Endothelial cell of umbilical vein (primary cell): ENCODE measurements around the gene IQCE. TPM values are rescaled to one million over a fixed set of nuclear protein-coding genes. Genes with fewer than 3 reads are reported as not detected.

Experiments
- BruUV-seq: library from RNA; stranded (reverse); fragments of 400-500 nt; replicated peaks from 2 replicates; lab custom pipeline; 2021; lab: Mats Ljungman, UMichigan
- CTCF ChIA-PET: fragments of 300-600, 350-600 bp; sonication (Branson Sonifier 250); formaldehyde crosslinking; loops from one replicate; lab custom pipeline; 2021; ENCODE audit warnings: antibody characterized with exemption, inconsistent platforms; lab: Charles Lee
- POLR2A ChIA-PET: fragments of 300-600, 350-600 bp; sonication (Branson Sonifier 250); formaldehyde crosslinking; loops from one replicate; lab custom pipeline; 2021; ENCODE audit warnings: antibody characterized with exemption, inconsistent platforms; lab: Charles Lee
- DNase-seq: peaks from one replicate; pipeline ENCODE4 v3.0.0-alpha.2; 2011; ENCODE audit warnings: low read depth, low spot score
- FAIRE-seq: peaks from 2 replicates; lab custom pipeline; 2011; peaks lifted over from hg19 to GRCh38; lab: Jason Lieb, UNC
- H2AFZ ChIP-seq: 2 replicates; pipeline ENCODE4 v1.6.0; 2012; ENCODE audit warnings: low read depth, low read length, control low read depth, inconsistent platforms
- H3K27ac ChIP-seq: 2 replicates; pipeline ENCODE4 v1.5.1; 2011; ENCODE audit warnings: low read depth, mild to moderate bottlenecking, control low read depth, low read length, moderate library complexity; ENCODE audit not compliant: insufficient read depth
- H3K27me3 ChIP-seq, 2 experiments: 2 replicates each; pipeline versions ENCODE4 v1.6.0 to v1.6.1; 2011; ENCODE audit warnings: low read length in 2 of 2, mixed read lengths in 1 of 2; ENCODE audit not compliant: control insufficient read depth in 2 of 2, insufficient read depth in 2 of 2
- H3K36me3 ChIP-seq, 2 experiments: 2 replicates in 1 of 2; 3 replicates in 1 of 2; pipeline ENCODE4 v1.5.1; 2011; ENCODE audit warnings: low read length in 2 of 2, mild to moderate bottlenecking in 1 of 2, moderate library complexity in 1 of 2; ENCODE audit not compliant: control insufficient read depth in 2 of 2, insufficient read depth in 2 of 2; ENCODE audit errors: extremely low read depth in 1 of 2
- H3K4me1 ChIP-seq: 3 replicates; pipeline ENCODE4 v1.5.1; 2011; ENCODE audit warnings: mild to moderate bottlenecking, low read length; ENCODE audit not compliant: control insufficient read depth, insufficient read depth; ENCODE audit errors: extremely low read depth
- H3K4me2 ChIP-seq: 2 replicates; pipeline ENCODE4 v1.6.1; 2011; ENCODE audit warnings: low read length, control low read depth, mixed read lengths; ENCODE audit not compliant: insufficient read depth
- H3K4me3 ChIP-seq, 3 experiments: fragments of 200-600 bp in 1 of 3; sonication (generic), shearing (Covaris generic) in 1 of 3; replicated peaks in 1 of 3; 2 replicates each; pipeline ENCODE4 v1.5.1; 2011 to 2016; ENCODE audit warnings: control low read depth in 3 of 3, low read length in 3 of 3, mild to moderate bottlenecking in 2 of 3, inconsistent platforms in 1 of 3, low read depth in 1 of 3, moderate library complexity in 1 of 3; ENCODE audit not compliant: insufficient read depth in 1 of 3
- H3K79me2 ChIP-seq: 2 replicates; pipeline ENCODE4 v1.6.0; 2012; ENCODE audit warnings: low read length, inconsistent platforms; ENCODE audit not compliant: control insufficient read depth, insufficient read depth
- H3K9ac ChIP-seq: replicated peaks from 2 replicates; pipeline ENCODE3; 2011; ENCODE audit warnings: low read length, control low read depth; ENCODE audit not compliant: insufficient read depth; ENCODE audit errors: extremely low read depth
- H3K9me1 ChIP-seq: replicated peaks from 3 replicates; pipeline ENCODE4 v1.6.0; 2011; ENCODE audit warnings: mild to moderate bottlenecking, low read length; ENCODE audit not compliant: control insufficient read depth, insufficient read depth; ENCODE audit errors: extremely low read depth
- H3K9me3 ChIP-seq: replicated peaks from 2 replicates; pipeline ENCODE4 v1.5.1; 2012; ENCODE audit warnings: low read length, inconsistent platforms; ENCODE audit not compliant: control insufficient read depth, insufficient read depth
- H4K20me1 ChIP-seq: replicated peaks from 2 replicates; pipeline ENCODE3; 2011; ENCODE audit warnings: mild to moderate bottlenecking, low read length; ENCODE audit not compliant: control insufficient read depth, insufficient read depth; ENCODE audit errors: extremely low read depth
- CTCF ChIP-seq, 2 donors: IDR thresholded peaks; 1 replicate in 1 of 2; 2 replicates in 1 of 2; pipeline ENCODE4 v1.5.1; 2011; ENCODE audit warnings: low read length in 2 of 2, mild to moderate bottlenecking in 2 of 2, moderate library complexity in 2 of 2, control low read depth in 1 of 2, inconsistent platforms in 1 of 2, low read depth in 1 of 2; ENCODE audit not compliant: insufficient read depth in 1 of 2; ENCODE audit errors: extremely low read depth in 1 of 2
- FOS ChIP-seq: IDR thresholded peaks from 2 replicates; pipeline ENCODE4 v1.6.1; 2011; ENCODE audit warnings: mild to moderate bottlenecking, low read length, moderate library complexity, borderline replicate concordance; ENCODE audit not compliant: insufficient read depth
- GATA2 ChIP-seq: IDR thresholded peaks from 2 replicates; pipeline ENCODE4 v1.7.0; 2011; ENCODE audit warnings: low read depth, mild to moderate bottlenecking, moderate library complexity, mixed read lengths, low read length; ENCODE audit not compliant: insufficient read length, insufficient read depth
- dilution Hi-C: fragments of 300-500 bp; cut with MboI; formaldehyde crosslinking; loops from one replicate; pipeline ENCODE4 v1.15.0; 2019; ENCODE audit warnings: low sequenced_read_pairs; ENCODE audit not compliant: extremely low pct_ligation_motif_present
- intact Hi-C: fragments of 100-400 bp; cut with micrococcal nuclease; formaldehyde crosslinking; loops from one replicate; pipeline ENCODE4 v1.10.0; 2022
- polyA plus RNA-seq, 4 experiments: library from polyadenylated mRNA; depleted of rRNA in 3 of 4; stranded (reverse) in 3 of 4; unstranded in 1 of 4; fragments of >200 nt; gene quantifications; 2 replicates each; pipeline versions ENCODE4 v1.2.1 to v1.2.3, GENCODE V29; 2011 to 2012; ENCODE audit warnings: missing spikeins in 1 of 4
- total RNA-seq: library from RNA; stranded (reverse); gene quantifications from 2 replicates; pipeline ENCODE4 v1.2.3, GENCODE V29; 2021

Gene IQCE
- total and polyA plus RNA-seq, 2 donors (not counting 3 experiments of a cell fraction or from before 2014, with no cell fraction given): 4.9 to 14.5 TPM

GRCh38 chr7:2643386-2644219 lies 84.8 kb downstream of the IQCE start:
- TF ChIP-seq GATA2 (peak; percentile 20), CTCF (IDR thresholded peaks at IDR 0.05; ENCODE audit: extremely low read depth in 1 of 2, insufficient read depth in 1 of 2, low read depth in 1 of 2, low read length in 2 of 2) (peak; percentile 57 to 65), FOS (no peak)
- peaks cover 63% of the 10 kb centered on the region for H3K79me2 ChIP-seq
- FAIRE-seq (peak; percentile 40), DNase-seq (peak; percentile 43)
- peaks cover 41% of the 10 kb centered on the region for H3K4me1 ChIP-seq
- intact Hi-C loops: loop anchor here (5.0 kb wide), 2 partner anchors 71 to 121 kb away; no protein-coding TSS in a partner anchor
- H3K36me3 ChIP-seq: peaks cover 9 to 17% of the 10 kb centered on the region in 2 experiments
- BruUV-seq: no TSS peak
- H3K4me2 ChIP-seq: no peak overlapping the region
- dilution Hi-C loops: no loop called here
- ChIA-PET CTCF (interaction anchor here (0.7 to 5.4 kb wide), 10 partner anchors 16 to 76 kb away, joined by 3 to 55 read pairs (median 4); no protein-coding TSS in a partner anchor), POLR2A (no interaction called here)
- no peaks in the 10 kb centered on the region for H3K9me1 ChIP-seq
- no peak overlapping the region for H3K9ac ChIP-seq
- H2AFZ ChIP-seq: no peak overlapping the region
- no peaks in the 10 kb centered on the region for H3K27me3 ChIP-seq
- peak overlapping the region; percentile 60 for H3K27ac ChIP-seq
- H3K4me3 ChIP-seq: no peak overlapping the region
- H4K20me1 ChIP-seq: no peaks in the 10 kb centered on the region
- H3K9me3 ChIP-seq: no peaks in the 10 kb centered on the region
